ENCODE data around the gene MYH16.
A peak's percentile ranks its signal among the peaks of the same experiment; 100 is the strongest.
"Not testable (repeated sequence)": the region's sequence is repeated elsewhere in the genome, so short reads cannot be mapped to it uniquely, and the experiment has no call there.

The MYH16 gene

GRCh38 chr7:99272476-99273045 lies at the start of gene MYH16:
TSS of gene MYH16 (plus strand) at chr7:99272839.
- no peak for DNase-seq (ENCODE audit: low read depth)
- TF ChIP-seq CTCF (IDR thresholded peaks at IDR 0.05; ENCODE audit: low read length, missing control alignments): no peak
- H3K4me3 ChIP-seq (replicated peaks; ENCODE audit: low read depth, low read length): no peak within 1 kb of the TSS

GRCh38 chr7:99224263-99224898 lies 48.3 kb upstream of the MYH16 start:
- peak; percentile 22 for DNase-seq (ENCODE audit: low read depth)
- H3K4me3 ChIP-seq (replicated peaks; ENCODE audit: low read depth, low read length): not testable (repeated sequence)

GRCh38 chr7:99224899-99225265 lies 47.8 kb upstream of the MYH16 start:
- no peak for DNase-seq (ENCODE audit: low read depth)
- no peak for TF ChIP-seq CTCF (IDR thresholded peaks at IDR 0.05; ENCODE audit: low read length, missing control alignments)
- H3K4me3 ChIP-seq (replicated peaks; ENCODE audit: low read depth, low read length): no peak overlapping the region

GRCh38 chr7:99229234-99229633 lies 43.4 kb upstream of the MYH16 start:
- no peak for TF ChIP-seq CTCF (IDR thresholded peaks at IDR 0.05; ENCODE audit: low read length, missing control alignments)
- H3K4me3 ChIP-seq (replicated peaks; ENCODE audit: low read depth, low read length): no peak overlapping the region
- DNase-seq (ENCODE audit: low read depth): no peak

- no peak for TF ChIP-seq CTCF (IDR thresholded peaks at IDR 0.05; ENCODE audit: low read length, missing control alignments)
- no peak for DNase-seq (ENCODE audit: low read depth)
- H3K4me3 ChIP-seq (replicated peaks; ENCODE audit: low read depth, low read length): no peak overlapping the region
These were observed 40.4 kb upstream of the MYH16 start for GRCh38 chr7:99232082-99232770.

GRCh38 chr7:99232955-99233354 lies 39.7 kb upstream of the MYH16 start:
- not testable (repeated sequence) for H3K4me3 ChIP-seq (replicated peaks; ENCODE audit: low read depth, low read length); DNase-seq (ENCODE audit: low read depth)

GRCh38 chr7:99234185-99234584 lies 38.5 kb upstream of the MYH16 start:
- H3K4me3 ChIP-seq (replicated peaks; ENCODE audit: low read depth, low read length): no peak overlapping the region
- no peak for DNase-seq (ENCODE audit: low read depth)
- no peak for TF ChIP-seq CTCF (IDR thresholded peaks at IDR 0.05; ENCODE audit: low read length, missing control alignments)

- H3K4me3 ChIP-seq (replicated peaks; ENCODE audit: low read depth, low read length): no peak overlapping the region
- TF ChIP-seq CTCF (IDR thresholded peaks at IDR 0.05; ENCODE audit: low read length, missing control alignments): no peak
- DNase-seq (ENCODE audit: low read depth): no peak
These were observed 36.7 kb upstream of the MYH16 start for GRCh38 chr7:99235925-99236324.

GRCh38 chr7:99237876-99238275 lies 34.8 kb upstream of the MYH16 start:
- DNase-seq (ENCODE audit: low read depth); H3K4me3 ChIP-seq (replicated peaks; ENCODE audit: low read depth, low read length): not testable (repeated sequence)
